B cell (primary cell): ENCODE results near the gene CACNA2D3. TPM values are rescaled to one million over a fixed set of nuclear protein-coding genes. Genes with fewer than 3 reads are reported as not detected.
"Not testable (repeated sequence)": the region's sequence is repeated elsewhere in the genome, so short reads cannot be mapped to it uniquely, and the experiment has no call there.

Source experiments
- ATAC-seq: fragments of 200-7000 bp; cut with Tn5 transposase; one replicate; pipeline ENCODE4 v1.10.0; 2021; ENCODE audit warnings: low read depth, mild to moderate bottlenecking, moderate number of reproducible peaks, moderate library complexity
- CTCF ChIA-PET: fragments of 350-600 bp; sonication (Branson Sonifier 250); formaldehyde crosslinking; loops from one replicate; lab custom pipeline; 2021; ENCODE audit warnings: antibody characterized with exemption, inconsistent platforms; lab: Charles Lee
- POLR2A ChIA-PET: fragments of 350-600 bp; sonication (Branson Sonifier 250); formaldehyde crosslinking; loops from one replicate; lab custom pipeline; 2021; ENCODE audit warnings: antibody characterized with exemption; lab: Charles Lee
- DNase-seq: peaks from one replicate; pipeline ENCODE4 v3.0.0; 2013
- H2AFZ ChIP-seq: 2 replicates; pipeline ENCODE4 v1.6.1; 2012; ENCODE audit warnings: mild to moderate bottlenecking, low read depth, low read length; ENCODE audit not compliant: insufficient read depth, poor library complexity, severe bottlenecking
- H3K27ac ChIP-seq, 2 donors: 1 replicate in 1 of 2; 2 replicates in 1 of 2; pipeline ENCODE4 v1.5.1; 2012 to 2013; ENCODE audit warnings: low read length in 2 of 2, mild to moderate bottlenecking in 2 of 2, moderate library complexity in 1 of 2
- H3K27me3 ChIP-seq, 4 experiments: fragments of 200-600 bp in 1 of 4; sonication (generic) in 1 of 4; replicated peaks in 1 of 4; 1 replicate in 2 of 4; 2 replicates in 2 of 4; pipeline versions ENCODE4 v1.6.1 to v1.7.0; 2013 to 2016; ENCODE audit warnings: low read length in 3 of 4, mild to moderate bottlenecking in 2 of 4, mixed read lengths in 1 of 4, moderate library complexity in 1 of 4; ENCODE audit not compliant: insufficient read depth in 4 of 4, control insufficient read depth in 3 of 4; ENCODE audit errors: control extremely low read depth in 1 of 4
- H3K36me3 ChIP-seq, 2 experiments: replicated peaks in 1 of 2; 1 replicate in 1 of 2; 2 replicates in 1 of 2; pipeline versions ENCODE4 v1.6.1 to v1.7.1; 2013; ENCODE audit warnings: low read length in 1 of 2; ENCODE audit not compliant: insufficient read depth in 2 of 2, control insufficient read depth in 1 of 2; ENCODE audit errors: control extremely low read depth in 1 of 2, extremely low read depth in 1 of 2
- H3K4me1 ChIP-seq, 2 donors: fragments of 200-600 bp in 1 of 2; sonication (generic) in 1 of 2; 1 replicate in 1 of 2; 2 replicates in 1 of 2; pipeline versions ENCODE4 v1.5.1 to v1.6.1; 2013 to 2017; ENCODE audit warnings: low read length in 2 of 2; ENCODE audit not compliant: control insufficient read depth in 2 of 2, insufficient read depth in 2 of 2
- H3K4me2 ChIP-seq: replicated peaks from 2 replicates; pipeline ENCODE3; 2012; ENCODE audit warnings: mild to moderate bottlenecking, low read depth, low read length; ENCODE audit not compliant: poor library complexity, severe bottlenecking
- H3K4me3 ChIP-seq, 5 experiments: fragments of 200-600 bp in 1 of 5; sonication (generic) in 1 of 5; 1 replicate in 3 of 5; 2 replicates in 2 of 5; pipeline versions ENCODE4 v1.5.1 to v1.7.0; 2011 to 2016; ENCODE audit warnings: low read length in 4 of 5, mild to moderate bottlenecking in 4 of 5, low read depth in 2 of 5, control low read depth in 1 of 5, moderate library complexity in 1 of 5; ENCODE audit not compliant: insufficient read depth in 1 of 5; ENCODE audit errors: control extremely low read depth in 1 of 5, extremely low read depth in 1 of 5
- H3K79me2 ChIP-seq: fragments of 200-600 bp; sonication (generic); one replicate; pipeline ENCODE4 v1.6.0; 2016; ENCODE audit warnings: low read length; ENCODE audit not compliant: control insufficient read depth, insufficient read depth
- H3K9ac ChIP-seq: fragments of 200-600 bp; sonication (generic); 2 replicates; pipeline ENCODE4 v1.6.1; 2017; ENCODE audit warnings: mild to moderate bottlenecking, low read length, moderate library complexity
- H3K9me3 ChIP-seq, 3 donors: one replicate each; pipeline versions ENCODE4 v1.6.1 to v1.7.1; 2013; ENCODE audit warnings: low read length in 2 of 3; ENCODE audit not compliant: control insufficient read depth in 2 of 3, insufficient read depth in 1 of 3; ENCODE audit errors: control extremely low read depth in 1 of 3
- H4K20me1 ChIP-seq: 2 replicates; pipeline ENCODE4 v1.6.0; 2012; ENCODE audit warnings: mild to moderate bottlenecking, low read length; ENCODE audit not compliant: insufficient read depth, control insufficient read depth, poor library complexity, severe bottlenecking
- H3K27ac Mint-ChIP-seq: one replicate; pipeline ENCODE4 v1.8.0; 2021; ENCODE audit warnings: mixed read lengths
- H3K27me3 Mint-ChIP-seq: one replicate; pipeline ENCODE4 v1.8.0; 2021; ENCODE audit warnings: mixed read lengths
- H3K4me1 Mint-ChIP-seq: one replicate; pipeline ENCODE4 v1.8.0; 2021; ENCODE audit warnings: mixed read lengths
- H3K4me3 Mint-ChIP-seq: one replicate; pipeline ENCODE4 v1.8.0; 2021; ENCODE audit warnings: mixed read lengths
- H3K9me3 Mint-ChIP-seq: one replicate; pipeline ENCODE4 v1.8.0; 2022; ENCODE audit warnings: mixed read lengths; ENCODE audit not compliant: insufficient read depth
- EZH2 ChIP-seq: IDR thresholded peaks from 2 replicates; pipeline ENCODE4 v1.6.1; 2012; ENCODE audit warnings: borderline replicate concordance, low read depth, mild to moderate bottlenecking, moderate library complexity, low read length; ENCODE audit not compliant: insufficient read depth, poor library complexity, severe bottlenecking
- WGBS: methylation state at CpG from one replicate; pipeline ENCODE4 v1.1.5; 2013; ENCODE audit warnings: missing lambda C conversion rate; ENCODE audit not compliant: insufficient coverage; 5-methylcytosine and 5-hydroxymethylcytosine counted together
- intact Hi-C: fragments of 100-400 bp; cut with micrococcal nuclease; formaldehyde crosslinking; loops from one replicate; pipeline ENCODE4 v1.10.0; 2022
- polyA plus RNA-seq: library from polyadenylated mRNA; depleted of rRNA; stranded (reverse); fragments of >200 nt; gene quantifications from 2 replicates; pipeline ENCODE4 v1.2.3, GENCODE V29; 2012
- total RNA-seq, 2 donors: library from RNA; stranded (reverse); fragments of 120-200 nt in 1 of 2; gene quantifications; 1 replicate in 1 of 2; 2 replicates in 1 of 2; pipeline versions ENCODE4 v1.2.3 to v1.2.4, GENCODE V29; 2013 to 2022
- TF ChIP-seq, protein P1 (sequence below): fragments of 200-600 bp; IDR thresholded peaks from one replicate; pipeline ENCODE4 v1.8.0; 2022; ENCODE audit warnings: antibody characterized with exemption, mild to moderate bottlenecking

CACNA2D3 gene
- total and polyA plus RNA-seq, 2 donors (not counting 1 experiment from before 2014, with no cell fraction given): not detected

DNA sequence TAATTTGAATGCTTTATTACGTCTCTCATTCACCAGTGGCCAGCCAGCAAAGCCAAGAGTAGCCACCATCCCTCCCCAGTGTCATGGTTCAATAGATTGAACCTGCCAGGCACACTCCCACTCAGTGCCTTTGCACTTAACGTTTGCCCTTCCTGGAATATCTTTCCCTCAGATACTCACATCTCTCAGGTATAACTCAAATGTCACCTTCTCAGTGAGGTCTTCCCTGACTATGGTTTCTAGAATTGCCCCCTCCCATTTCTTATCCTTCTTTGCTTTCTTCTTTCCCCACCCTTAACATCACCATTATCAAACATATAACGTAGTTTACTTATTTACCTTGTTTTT is 511.7 kb downstream of the CACNA2D3 start:
- CTCF ChIA-PET: no interaction called here

DNA sequence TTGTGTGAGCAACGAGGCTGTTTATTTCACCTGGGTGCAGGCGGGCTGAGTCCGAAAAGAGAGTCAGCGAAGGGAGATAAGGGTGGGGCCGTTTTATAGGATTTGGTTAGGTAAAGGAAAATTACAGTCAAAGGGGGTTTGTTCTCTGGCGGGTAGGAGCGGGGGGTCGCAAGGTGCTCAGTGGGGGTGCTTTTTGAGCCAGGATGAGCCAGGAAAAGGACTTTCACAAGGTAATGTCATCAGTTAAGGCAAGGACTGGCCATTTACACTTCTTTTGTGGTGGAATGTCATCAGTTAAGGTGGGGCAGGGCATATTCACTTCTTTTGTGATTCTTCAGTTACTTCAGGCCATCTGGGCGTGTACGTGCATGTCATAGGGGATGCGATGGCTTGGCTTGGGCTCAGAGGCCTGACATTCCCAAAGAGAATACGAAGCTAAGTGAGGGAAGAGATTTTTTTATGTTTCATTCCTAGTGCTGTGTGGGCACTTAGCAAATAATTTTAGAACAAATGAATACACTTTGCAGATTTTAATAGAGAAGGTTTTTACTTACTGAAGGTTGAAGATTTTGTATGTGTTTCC is 517.5 kb downstream of the CACNA2D3 start:
- H4K20me1 ChIP-seq, H3K27ac ChIP-seq, H3K4me1 Mint-ChIP-seq, H3K9me3 ChIP-seq, ATAC-seq, H3K4me1 ChIP-seq, CTCF ChIA-PET, DNase-seq, H3K9ac ChIP-seq, POLR2A ChIA-PET, H3K79me2 ChIP-seq, H3K9me3 Mint-ChIP-seq, H3K27ac Mint-ChIP-seq, H3K4me2 ChIP-seq, H3K4me3 Mint-ChIP-seq, H2AFZ ChIP-seq, H3K4me3 ChIP-seq, H3K27me3 ChIP-seq, H3K36me3 ChIP-seq, intact Hi-C loops: not testable (repeated sequence)
- H3K27me3 Mint-ChIP-seq: peaks cover 28% of the 10 kb centered on the region
- WGBS: 44% methylated on average over 4 of the region's 12 CpGs

More for the DNA sequence above, 511.7 kb downstream of the CACNA2D3 start:
- Histone ChIP-seq H4K20me1 (no peaks in the 10 kb centered on the region), H3K4me1 (no peaks in the 10 kb centered on the region), H3K79me2 (no peaks in the 10 kb centered on the region), H3K27me3 (no peaks in the 10 kb centered on the region), H3K27ac (no peak overlapping the region), H3K4me2 (no peak overlapping the region), H3K4me3 (no peak overlapping the region), H3K9ac (no peak overlapping the region), H2AFZ (no peak overlapping the region), H3K36me3 (no peaks in the 10 kb centered on the region), H3K9me3 (no peaks in the 10 kb centered on the region)
- no peaks in the 10 kb centered on the region for H3K9me3 Mint-ChIP-seq
- 82% methylated on average over 2 of the region's 3 CpGs for WGBS
- no peak overlapping the region for H3K4me3 Mint-ChIP-seq
- H3K27ac Mint-ChIP-seq: no peak overlapping the region
- ATAC-seq: no peak
- H3K27me3 Mint-ChIP-seq: peaks cover 10% of the 10 kb centered on the region
- POLR2A ChIA-PET: no interaction called here
- intact Hi-C loops: no loop called here
- H3K4me1 Mint-ChIP-seq: no peaks in the 10 kb centered on the region
- TF ChIP-seq EZH2: no peak
- TF ChIP-seq, protein P1, sequence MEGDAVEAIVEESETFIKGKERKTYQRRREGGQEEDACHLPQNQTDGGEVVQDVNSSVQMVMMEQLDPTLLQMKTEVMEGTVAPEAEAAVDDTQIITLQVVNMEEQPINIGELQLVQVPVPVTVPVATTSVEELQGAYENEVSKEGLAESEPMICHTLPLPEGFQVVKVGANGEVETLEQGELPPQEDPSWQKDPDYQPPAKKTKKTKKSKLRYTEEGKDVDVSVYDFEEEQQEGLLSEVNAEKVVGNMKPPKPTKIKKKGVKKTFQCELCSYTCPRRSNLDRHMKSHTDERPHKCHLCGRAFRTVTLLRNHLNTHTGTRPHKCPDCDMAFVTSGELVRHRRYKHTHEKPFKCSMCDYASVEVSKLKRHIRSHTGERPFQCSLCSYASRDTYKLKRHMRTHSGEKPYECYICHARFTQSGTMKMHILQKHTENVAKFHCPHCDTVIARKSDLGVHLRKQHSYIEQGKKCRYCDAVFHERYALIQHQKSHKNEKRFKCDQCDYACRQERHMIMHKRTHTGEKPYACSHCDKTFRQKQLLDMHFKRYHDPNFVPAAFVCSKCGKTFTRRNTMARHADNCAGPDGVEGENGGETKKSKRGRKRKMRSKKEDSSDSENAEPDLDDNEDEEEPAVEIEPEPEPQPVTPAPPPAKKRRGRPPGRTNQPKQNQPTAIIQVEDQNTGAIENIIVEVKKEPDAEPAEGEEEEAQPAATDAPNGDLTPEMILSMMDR: no peak
- no peak for DNase-seq
